GM12891 (cell line): Measurements from ENCODE around the gene RIT1.
A peak's percentile ranks its signal among the peaks of the same experiment; 100 is the strongest.

Source experiments
- DNase-seq: peaks from one replicate; pipeline ENCODE4 v3.0.0; 2011; ENCODE audit warnings: low spot score; ENCODE audit not compliant: insufficient read length
- FAIRE-seq: peaks from 2 replicates; lab custom pipeline; 2011; peaks lifted over from hg19 to GRCh38; lab: Jason Lieb, UNC
- PAX5 ChIP-seq: IDR thresholded peaks from 2 replicates; pipeline ENCODE4 v1.6.1; 2011; ENCODE audit warnings: low read length, moderate library complexity, mild to moderate bottlenecking; ENCODE audit not compliant: insufficient read depth, severe bottlenecking
- POLR2A ChIP-seq: IDR thresholded peaks from 2 replicates; pipeline ENCODE4 v1.6.1; 2011; ENCODE audit warnings: low read depth, low read length, control low read depth
- POLR2AphosphoS5 ChIP-seq: IDR thresholded peaks from 2 replicates; pipeline ENCODE4 v1.6.1; 2011; ENCODE audit warnings: low read depth, low read length, control low read depth
- POU2F2 ChIP-seq: IDR thresholded peaks from 2 replicates; pipeline ENCODE4 v1.6.1; 2011; ENCODE audit warnings: low read depth, mild to moderate bottlenecking, control low read depth, low read length, moderate library complexity
- SPI1 ChIP-seq: IDR thresholded peaks from 2 replicates; pipeline ENCODE4 v1.6.1; 2011; ENCODE audit warnings: low read depth, low read length, control low read depth
- TAF1 ChIP-seq: IDR thresholded peaks from 2 replicates; pipeline ENCODE4 v1.6.1; 2011; ENCODE audit warnings: low read depth, low read length, control low read depth

RIT1 gene

GRCh38 chr1:155880251-155880650 lies 30.9 kb downstream of the RIT1 start:
- DNase-seq = no peak
- TF ChIP-seq POU2F2 (no peak), POLR2AphosphoS5 (no peak), POLR2A (no peak), SPI1 (no peak), TAF1 (no peak), PAX5 (no peak)
- FAIRE-seq = no peak

GRCh38 chr1:155877945-155878344 lies 33.2 kb downstream of the RIT1 start:
- no peak for FAIRE-seq
- TF ChIP-seq POU2F2 (no peak), SPI1 (no peak), PAX5 (no peak)

GRCh38 chr1:155873860-155874259 lies 37.3 kb downstream of the RIT1 start:
- FAIRE-seq (no peak), DNase-seq (no peak)
- TF ChIP-seq TAF1 = no peak
- TF ChIP-seq SPI1 = no peak
- no peak for TF ChIP-seq POLR2A
- TF ChIP-seq POU2F2 = no peak
- no peak for TF ChIP-seq PAX5
- TF ChIP-seq POLR2AphosphoS5 = no peak

More at GRCh38 chr1:155877945-155878344, 33.2 kb downstream of the RIT1 start:
- DNase-seq = no peak

DNA sequence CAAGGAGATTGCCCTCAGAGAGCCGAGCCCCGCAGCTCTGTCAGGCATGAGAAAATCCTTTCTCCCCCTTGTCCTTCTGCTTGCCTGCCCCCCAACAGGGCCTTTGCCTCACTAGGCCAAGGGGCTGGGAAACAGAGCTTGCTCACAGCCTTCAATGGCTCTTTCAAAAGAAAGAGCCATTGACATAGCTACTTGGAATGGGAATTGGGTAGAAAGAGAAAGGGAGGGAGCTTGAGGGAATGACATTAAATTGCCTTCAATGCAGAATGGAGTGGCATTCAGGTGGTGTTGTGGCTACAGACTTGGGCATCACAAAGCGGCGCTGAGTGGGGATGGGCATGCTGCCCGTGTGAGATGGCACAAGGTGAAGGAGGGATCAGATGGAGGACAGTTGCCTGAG lies 38.6 kb downstream of the RIT1 start:
- DNase-seq (no peak), FAIRE-seq (no peak)
- TF ChIP-seq PAX5 (no peak), POLR2A (no peak), TAF1 (no peak), POU2F2 (no peak), SPI1 (no peak), POLR2AphosphoS5 (no peak)

DNA sequence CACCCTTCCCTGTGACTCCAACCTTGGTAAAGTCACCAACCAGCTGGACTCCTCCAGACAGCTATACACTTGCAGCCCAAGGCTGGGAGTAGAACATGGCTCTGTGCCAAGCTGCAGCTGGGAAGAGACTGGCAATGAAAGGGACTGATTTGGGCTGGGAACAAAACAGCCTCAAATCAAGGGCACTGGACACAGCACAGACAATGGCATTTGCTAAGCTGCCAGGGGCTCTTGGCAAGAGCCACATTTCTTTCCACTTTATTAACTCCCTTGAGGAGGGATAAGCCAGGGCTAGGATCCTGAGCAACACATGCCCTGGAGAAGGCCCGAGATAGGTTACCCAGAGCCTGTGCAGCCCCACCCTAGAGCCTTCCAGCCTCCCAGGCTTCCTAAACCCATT lies 39.8 kb downstream of the RIT1 start:
- FAIRE-seq (no peak), DNase-seq (no peak)
- TF ChIP-seq PAX5 (no peak), POU2F2 (no peak), POLR2A (no peak), TAF1 (no peak), POLR2AphosphoS5 (no peak), SPI1 (no peak)

DNA sequence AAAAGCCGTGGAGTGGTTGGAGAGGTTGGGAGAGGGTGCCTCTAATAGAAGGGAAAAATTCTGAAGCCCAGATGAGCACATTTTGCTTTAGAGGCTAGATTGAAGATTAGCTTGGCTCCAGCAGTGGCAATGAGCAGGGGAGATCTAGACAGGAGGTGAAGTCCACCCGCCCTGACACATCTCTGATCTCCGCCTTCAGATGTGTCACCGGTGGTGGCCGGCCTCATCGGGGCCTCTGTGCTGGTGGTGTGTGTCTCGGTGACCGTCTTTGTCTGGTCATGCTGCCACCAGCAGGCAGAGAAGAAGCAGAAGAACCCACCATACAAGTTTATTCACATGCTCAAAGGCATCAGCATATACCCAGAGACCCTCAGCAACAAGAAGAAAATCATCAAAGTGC lies 43.4 kb downstream of the RIT1 start:
- DNase-seq = no peak
- no peak for FAIRE-seq

DNA sequence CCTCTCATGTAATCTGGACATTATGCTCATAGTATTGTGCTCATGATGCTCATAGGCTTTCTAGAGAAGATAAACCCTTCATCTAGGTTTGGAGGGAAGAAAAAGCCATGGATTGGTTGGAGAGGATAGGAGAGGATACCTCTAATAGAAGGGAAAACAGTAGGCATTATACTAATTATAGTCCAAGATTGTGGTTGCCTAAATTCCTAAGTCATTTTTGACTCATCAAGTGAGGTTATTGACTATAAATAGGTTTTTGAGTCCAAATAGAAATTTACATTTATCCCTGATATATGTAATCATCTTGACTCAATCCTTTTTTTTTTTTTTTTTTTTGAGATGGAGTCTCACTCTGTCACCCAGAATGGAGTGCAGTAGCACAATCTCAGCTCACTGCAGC lies 46.8 kb downstream of the RIT1 start:
- FAIRE-seq (no peak), DNase-seq (no peak)
- TF ChIP-seq PAX5 (no peak), POLR2A (no peak), TAF1 (no peak), POLR2AphosphoS5 (no peak), POU2F2 (no peak), SPI1 (no peak)

More for the DNA sequence above, 43.4 kb downstream of the RIT1 start:
- no peak for TF ChIP-seq POLR2AphosphoS5
- TF ChIP-seq PAX5 = no peak
- TF ChIP-seq SPI1 = no peak
- TF ChIP-seq POLR2A = no peak
- TF ChIP-seq POU2F2 = no peak
- no peak for TF ChIP-seq TAF1

DNA sequence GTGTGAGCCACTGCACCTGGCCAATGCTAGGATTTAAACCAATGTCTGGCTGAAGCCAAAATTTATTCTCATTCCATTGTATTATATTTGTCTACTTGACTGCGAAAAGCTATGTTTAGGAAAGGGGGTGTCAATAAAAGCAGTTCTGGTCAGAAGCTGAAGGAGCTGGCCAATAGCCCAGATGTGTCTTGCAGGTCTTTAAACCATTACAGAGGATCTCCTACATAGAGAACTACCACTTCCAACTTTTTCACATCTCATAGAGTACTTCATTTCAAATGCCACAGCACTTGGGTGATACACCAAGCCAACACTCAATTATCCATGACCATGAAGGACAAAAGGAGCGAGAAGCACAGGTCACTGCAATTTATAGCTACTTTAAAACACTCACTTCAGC lies 49.3 kb downstream of the RIT1 start:
- no peak for DNase-seq
- no peak for FAIRE-seq
- TF ChIP-seq POU2F2 (no peak), PAX5 (no peak)

- no peak for TF ChIP-seq POU2F2
- no peak for TF ChIP-seq SPI1
- TF ChIP-seq POLR2AphosphoS5 = no peak
- no peak for TF ChIP-seq PAX5
- TF ChIP-seq TAF1 = no peak
- no peak for TF ChIP-seq POLR2A
- DNase-seq = no peak
- FAIRE-seq = peak; percentile 28
Measured at GRCh38 chr1:155860970-155861510, 50.1 kb downstream of the RIT1 start.

- DNase-seq = peak; percentile 46
- TF ChIP-seq POLR2AphosphoS5 (peak; percentile 64; the same call in 1 of the 2 replicates), PAX5 (no peak), SPI1 (no peak), TAF1 (0 out of 2 replicates have a peak, but pooled peaks have one; percentile 28), POLR2A (peak; percentile 67), POU2F2 (no peak)
- FAIRE-seq = peak; percentile 69
Measured at GRCh38 chr1:155859881-155860871, 51.0 kb downstream of the RIT1 start.
